DOHH2 (cell line): Measurements from ENCODE around the gene DOCK6.

Experiments
- H3F3A ChIP-seq: fragments of 200-600 bp; sonication (generic), shearing (Covaris generic); 2 replicates; pipeline ENCODE4 v1.6.0; 2016; ENCODE audit warnings: antibody characterized with exemption, mild to moderate bottlenecking; ENCODE audit not compliant: control insufficient read depth, insufficient read depth
- H3K27ac ChIP-seq: fragments of 200-600 bp; sonication (generic); 2 replicates; pipeline ENCODE4 v1.5.1; 2014; ENCODE audit warnings: low read depth, mild to moderate bottlenecking, low read length, moderate library complexity
- H3K27me3 ChIP-seq: fragments of 200-600 bp; sonication (generic); 2 replicates; pipeline ENCODE4 v1.6.1; 2014; ENCODE audit warnings: mild to moderate bottlenecking, low read length, mixed read lengths; ENCODE audit not compliant: control insufficient read depth
- H3K36me3 ChIP-seq: fragments of 200-600 bp; sonication (generic); 2 replicates; pipeline ENCODE4 v1.6.1; 2014; ENCODE audit warnings: mild to moderate bottlenecking, low read length, moderate library complexity, mixed read lengths; ENCODE audit not compliant: control insufficient read depth
- H3K4me1 ChIP-seq: fragments of 200-600 bp; sonication (generic); 2 replicates; pipeline ENCODE4 v1.6.1; 2014; ENCODE audit warnings: mild to moderate bottlenecking, low read length, mixed read lengths; ENCODE audit not compliant: control insufficient read depth
- H3K4me2 ChIP-seq: fragments of 200-600 bp; sonication (generic); 2 replicates; pipeline ENCODE4 v1.6.0; 2014; ENCODE audit warnings: mild to moderate bottlenecking, low read length, moderate library complexity
- H3K4me3 ChIP-seq: fragments of 200-600 bp; sonication (generic); 2 replicates; pipeline ENCODE4 v1.5.1; 2014; ENCODE audit warnings: mild to moderate bottlenecking, low read length, mixed read lengths
- H3K79me2 ChIP-seq: fragments of 200-600 bp; sonication (generic); 2 replicates; pipeline ENCODE4 v1.6.1; 2014; ENCODE audit warnings: mild to moderate bottlenecking, low read length, mixed read lengths; ENCODE audit not compliant: control insufficient read depth
- H3K9me2 ChIP-seq: fragments of 200-600 bp; sonication (generic); replicated peaks from 2 replicates; pipeline ENCODE4 v1.6.1; 2014; ENCODE audit warnings: mild to moderate bottlenecking, low read length, mixed read lengths; ENCODE audit not compliant: control insufficient read depth
- H3K9me3 ChIP-seq: fragments of 200-600 bp; sonication (generic); 2 replicates; pipeline ENCODE4 v1.6.1; 2014; ENCODE audit warnings: antibody characterized with exemption, low read length, mixed read lengths; ENCODE audit not compliant: control insufficient read depth, insufficient read depth
- H4K20me1 ChIP-seq: fragments of 200-600 bp; sonication (generic); 2 replicates; pipeline ENCODE4 v1.6.0; 2014; ENCODE audit warnings: low read depth, mild to moderate bottlenecking, antibody characterized with exemption, low read length, moderate library complexity; ENCODE audit not compliant: control insufficient read depth, insufficient read depth
- CTCF ChIP-seq: fragments of 200-600 bp; sonication (generic); IDR thresholded peaks from one replicate; pipeline ENCODE4 v1.5.1; 2014; ENCODE audit warnings: antibody characterized with exemption, mild to moderate bottlenecking, low read depth, low read length; ENCODE audit not compliant: poor library complexity, severe bottlenecking
- EZH2phosphoT487 ChIP-seq: fragments of 200-600 bp; sonication (generic); IDR thresholded peaks from 2 replicates; pipeline ENCODE4 v1.6.1; 2017; ENCODE audit warnings: borderline replicate concordance, mild to moderate bottlenecking, antibody characterized with exemption, low read length, moderate library complexity, mixed read lengths

The DOCK6 gene

GRCh38 chr19:11279505-11280236 is 17.3 kb upstream of the DOCK6 start:
- Histone ChIP-seq H3K27me3 (no peaks in the 10 kb centered on the region), H3K9me2 (no peaks in the 10 kb centered on the region), H4K20me1 (no peaks in the 10 kb centered on the region), H3K9me3 (no peaks in the 10 kb centered on the region), H3K4me3 (no peak overlapping the region), H3K27ac (no peak overlapping the region), H3K79me2 (no peaks in the 10 kb centered on the region), H3F3A (no peaks in the 10 kb centered on the region), H3K4me2 (no peak overlapping the region), H3K36me3 (no peaks in the 10 kb centered on the region), H3K4me1 (peaks cover 4% of the 10 kb centered on the region; the same call in 1 of the 2 replicates)
- TF ChIP-seq EZH2phosphoT487, result no peak
- TF ChIP-seq CTCF, result no peak

- H3F3A ChIP-seq, result no peaks in the 10 kb centered on the region
- TF ChIP-seq EZH2phosphoT487 (no peak), CTCF (no peak)
- H4K20me1 ChIP-seq, result no peaks in the 10 kb centered on the region
- H3K4me2 ChIP-seq, result no peak overlapping the region
- H3K4me1 ChIP-seq, result peaks cover 4% of the 10 kb centered on the region; the same call in 1 of the 2 replicates
- no peaks in the 10 kb centered on the region for H3K79me2 ChIP-seq
- no peaks in the 10 kb centered on the region for H3K27me3 ChIP-seq
- no peak overlapping the region for H3K4me3 ChIP-seq
- no peaks in the 10 kb centered on the region for H3K9me2 ChIP-seq
- no peaks in the 10 kb centered on the region for H3K9me3 ChIP-seq
- no peaks in the 10 kb centered on the region for H3K36me3 ChIP-seq
- H3K27ac ChIP-seq, result no peak overlapping the region
These were observed 16.3 kb upstream of the DOCK6 start for GRCh38 chr19:11278670-11279069.

- Histone ChIP-seq H3K79me2 (no peaks in the 10 kb centered on the region), H3K9me2 (no peaks in the 10 kb centered on the region), H3K9me3 (no peaks in the 10 kb centered on the region), H3K4me1 (peaks cover 2% of the 10 kb centered on the region), H3K4me2 (no peak overlapping the region), H3K27me3 (no peaks in the 10 kb centered on the region), H3F3A (no peaks in the 10 kb centered on the region), H3K36me3 (no peaks in the 10 kb centered on the region), H4K20me1 (no peaks in the 10 kb centered on the region), H3K27ac (no peak overlapping the region), H3K4me3 (no peak overlapping the region)
- no peak for TF ChIP-seq EZH2phosphoT487
- TF ChIP-seq CTCF, result no peak
These were observed 12.3 kb upstream of the DOCK6 start for GRCh38 chr19:11274533-11275086.
